HG03439 (cell line): ENCODE results near the gene CBLN3.
A peak's percentile ranks its signal among the peaks of the same experiment; 100 is the strongest.

ENCODE experiments used
- ATAC-seq: cut with Tn5 transposase; IDR thresholded peaks from one replicate; pipeline ENCODE4 v1.9.1; 2021; ENCODE audit warnings: mild to moderate bottlenecking, moderate library complexity; ENCODE audit not compliant: unreplicated experiment

CBLN3 gene

GRCh38 chr14:24439830-24440605, 10.6 kb upstream of the CBLN3 start:
- no peak for ATAC-seq

GRCh38 chr14:24439257-24439656, 9.8 kb upstream of the CBLN3 start:
- no peak for ATAC-seq

DNA sequence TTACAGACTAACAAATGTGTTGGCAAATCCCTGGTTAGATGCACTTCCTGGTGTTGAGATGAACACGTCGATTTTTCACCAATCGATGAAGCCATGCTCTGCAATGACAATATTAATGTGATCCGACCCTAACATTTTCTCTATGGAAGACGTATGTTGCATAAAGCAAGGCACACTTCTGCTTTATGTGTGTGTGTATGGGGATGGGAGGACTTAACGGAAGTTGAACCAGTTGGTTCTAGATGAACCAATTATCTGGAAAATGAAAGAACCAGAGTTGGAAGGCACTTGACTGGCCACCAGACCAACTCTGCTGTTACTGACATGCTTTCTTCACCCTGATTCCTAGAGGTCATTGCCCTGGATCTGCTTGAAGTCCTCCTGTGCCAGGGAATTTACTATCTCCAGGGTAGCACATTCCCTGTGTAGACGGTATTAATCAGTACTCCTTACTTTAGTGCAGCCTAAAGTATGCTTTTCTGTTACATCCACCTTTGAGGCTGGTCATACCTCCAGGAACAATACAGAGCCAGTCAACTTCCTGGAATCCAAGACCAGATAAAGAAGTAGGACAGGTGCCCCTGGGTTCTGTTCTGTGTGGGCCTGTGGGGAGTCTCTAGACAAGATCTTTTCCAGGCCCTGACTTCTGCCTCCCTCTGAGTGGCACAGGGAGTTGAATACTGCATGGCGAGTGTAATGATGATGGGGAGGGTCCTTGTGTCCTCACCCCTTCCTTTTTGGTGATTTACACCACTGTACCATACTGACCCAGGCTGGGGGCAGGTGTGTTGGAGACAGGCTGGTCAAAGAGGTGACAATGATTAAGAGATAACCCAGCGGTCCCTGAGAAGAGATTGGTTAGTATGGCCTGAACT, 9.0 kb upstream of the CBLN3 start:
- no peak for ATAC-seq

GRCh38 chr14:24437736-24438067, 8.2 kb upstream of the CBLN3 start:
- ATAC-seq = no peak

GRCh38 chr14:24437020-24437735, 7.7 kb upstream of the CBLN3 start:
- no peak for ATAC-seq

DNA sequence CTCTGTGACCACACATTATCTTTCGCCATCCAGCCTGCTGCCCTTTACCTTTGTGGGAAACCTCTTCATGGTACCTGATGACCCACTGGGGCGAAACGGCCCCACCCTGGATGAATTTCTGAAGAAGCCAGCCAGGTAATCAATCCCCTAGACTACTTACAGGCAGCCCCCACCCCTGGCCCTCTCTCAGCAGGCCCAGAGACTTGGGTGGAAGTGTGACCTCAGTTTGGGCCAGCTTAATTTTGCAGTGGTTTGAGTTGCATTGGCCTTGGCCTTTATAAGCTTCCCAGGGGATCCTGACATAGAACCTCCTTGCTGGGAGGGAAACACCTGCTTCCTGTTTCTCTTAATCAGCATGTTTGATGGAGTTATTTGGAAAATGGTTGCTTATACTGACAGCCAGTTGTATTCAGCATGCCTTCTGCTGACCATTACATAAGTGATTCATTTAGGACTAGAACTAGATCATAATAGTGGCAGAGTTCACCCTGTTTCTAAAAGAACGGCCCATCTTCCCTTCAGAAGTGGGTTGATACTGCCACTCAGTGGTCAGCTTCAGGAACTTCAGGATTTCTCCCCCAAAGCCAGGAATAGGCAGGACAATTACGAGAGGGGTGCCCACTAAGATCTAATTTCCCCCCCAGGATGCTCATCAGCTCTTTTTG, 7.0 kb upstream of the CBLN3 start:
- no peak for ATAC-seq

DNA sequence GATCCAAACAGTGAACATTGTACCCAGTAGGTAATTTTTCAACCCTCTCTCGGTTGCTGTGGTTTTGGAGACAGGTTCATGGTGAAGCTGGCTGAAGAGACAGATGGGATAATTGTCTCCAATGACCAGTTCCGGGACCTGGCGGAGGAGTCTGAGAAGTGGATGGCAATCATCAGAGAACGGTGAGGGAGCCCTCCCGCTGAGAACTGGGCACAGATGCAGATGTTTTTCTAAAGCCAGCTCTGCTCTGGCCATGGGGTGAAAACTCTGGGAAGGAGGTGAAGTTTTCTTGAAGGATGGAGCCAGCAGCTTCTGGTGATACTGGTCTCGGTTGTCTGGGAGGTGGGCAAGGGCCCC, 6.5 kb upstream of the CBLN3 start:
- ATAC-seq = no peak

DNA sequence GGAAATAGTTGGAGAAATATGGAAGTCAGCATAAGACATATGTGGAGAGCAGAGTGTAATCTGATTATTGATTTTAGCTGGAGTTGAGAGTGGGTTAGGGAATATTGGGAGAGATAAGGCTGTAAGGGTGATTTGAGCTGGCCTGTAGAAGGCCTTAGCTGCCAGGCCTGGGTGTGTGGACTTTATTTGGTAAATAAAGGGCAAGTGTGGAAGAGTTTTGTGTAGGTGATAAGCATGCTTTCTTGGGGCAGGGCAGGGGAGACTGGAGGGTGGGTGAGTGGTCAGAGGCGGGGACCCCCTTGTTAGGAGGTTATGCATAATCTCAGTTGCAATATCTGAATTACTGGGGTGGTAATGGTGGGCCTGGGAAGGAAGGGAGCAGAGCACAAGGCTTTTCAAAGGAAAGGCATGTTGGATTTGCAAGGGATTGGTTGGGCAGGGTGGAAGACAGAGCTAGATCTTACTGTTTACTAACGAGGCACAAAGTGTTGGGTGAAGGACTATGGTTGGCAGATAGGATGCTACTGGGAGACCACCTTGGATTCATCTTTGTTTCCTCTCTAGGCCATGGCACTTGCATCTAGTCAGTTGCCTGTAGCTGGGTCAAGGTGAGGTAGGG, 5.8 kb upstream of the CBLN3 start:
- ATAC-seq = no peak

- ATAC-seq = no peak
Observed at GRCh38 chr14:24434676-24435075, 5.2 kb upstream of the CBLN3 start.

- no peak for ATAC-seq
Observed at GRCh38 chr14:24434036-24434435, 4.6 kb upstream of the CBLN3 start.

DNA sequence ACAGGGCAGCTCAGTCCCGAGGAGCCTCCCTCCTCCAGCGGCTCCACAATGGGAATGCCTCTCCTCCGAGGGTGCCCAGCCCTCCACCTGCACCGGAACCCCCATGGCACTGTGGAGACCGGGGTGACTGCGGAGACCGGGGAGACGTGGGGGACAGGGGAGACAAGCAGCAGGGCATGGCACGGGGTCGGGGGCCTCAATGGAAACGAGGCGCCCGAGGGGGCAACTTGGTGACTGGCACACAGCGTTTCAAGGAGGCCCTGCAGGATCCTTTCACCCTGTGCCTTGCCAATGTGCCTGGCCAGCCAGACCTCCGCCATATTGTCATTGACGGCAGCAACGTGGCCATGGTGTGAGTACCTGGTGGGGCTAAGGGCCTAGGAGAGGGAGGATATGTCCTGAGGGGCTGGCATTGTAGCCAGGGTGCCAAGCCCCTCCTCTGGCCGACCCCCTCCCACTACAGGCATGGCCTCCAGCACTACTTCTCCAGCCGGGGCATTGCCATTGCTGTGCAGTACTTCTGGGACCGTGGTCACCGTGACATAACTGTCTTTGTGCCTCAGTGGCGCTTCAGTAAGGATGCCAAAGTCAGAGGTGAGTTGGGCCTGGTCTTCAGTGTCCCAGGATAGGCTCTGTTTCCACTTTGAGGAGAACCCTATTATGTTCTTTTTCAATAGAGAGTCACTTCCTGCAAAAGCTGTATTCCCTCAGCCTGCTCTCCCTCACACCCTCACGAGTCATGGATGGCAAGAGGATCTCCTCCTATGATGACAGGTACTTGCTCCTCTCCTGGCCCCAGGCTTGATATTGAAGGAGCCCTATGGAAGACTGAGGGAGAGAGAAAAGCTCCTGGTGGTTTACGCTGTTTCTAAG, 3.0 kb upstream of the CBLN3 start:
- ATAC-seq = no peak

DNA sequence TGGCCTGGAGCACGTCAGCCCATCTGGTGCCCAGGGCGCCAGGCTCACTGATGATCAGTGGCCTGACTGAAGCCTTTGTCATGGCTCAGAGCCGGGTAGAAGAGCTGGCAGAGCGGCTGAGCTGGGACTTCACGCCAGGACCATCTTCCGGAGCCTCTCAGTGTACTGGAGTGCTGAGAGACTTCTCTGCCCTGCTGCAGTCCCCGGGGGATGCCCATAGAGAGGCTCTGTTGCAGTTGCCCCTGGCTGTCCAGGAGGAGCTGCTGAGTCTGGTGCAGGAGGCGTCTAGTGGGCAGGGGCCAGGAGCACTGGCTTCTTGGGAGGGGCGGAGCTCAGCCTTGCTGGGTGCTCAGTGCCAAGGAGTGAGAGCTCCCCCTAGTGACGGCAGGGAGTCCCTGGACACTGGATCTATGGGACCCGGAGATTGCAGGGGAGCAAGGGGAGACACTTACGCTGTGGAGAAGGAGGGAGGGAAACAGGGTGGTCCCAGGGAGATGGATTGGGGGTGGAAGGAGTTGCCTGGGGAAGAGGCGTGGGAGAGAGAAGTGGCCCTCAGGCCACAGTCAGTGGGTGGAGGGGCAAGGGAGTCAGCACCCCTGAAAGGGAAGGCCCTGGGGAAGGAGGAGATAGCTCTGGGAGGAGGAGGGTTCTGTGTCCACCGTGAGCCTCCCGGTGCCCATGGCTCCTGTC, 2.2 kb upstream of the CBLN3 start:
- peak; percentile 49 for ATAC-seq

GRCh38 chr14:24430682-24431568, 1.5 kb upstream of the CBLN3 start:
- peak; percentile 33 for ATAC-seq

DNA sequence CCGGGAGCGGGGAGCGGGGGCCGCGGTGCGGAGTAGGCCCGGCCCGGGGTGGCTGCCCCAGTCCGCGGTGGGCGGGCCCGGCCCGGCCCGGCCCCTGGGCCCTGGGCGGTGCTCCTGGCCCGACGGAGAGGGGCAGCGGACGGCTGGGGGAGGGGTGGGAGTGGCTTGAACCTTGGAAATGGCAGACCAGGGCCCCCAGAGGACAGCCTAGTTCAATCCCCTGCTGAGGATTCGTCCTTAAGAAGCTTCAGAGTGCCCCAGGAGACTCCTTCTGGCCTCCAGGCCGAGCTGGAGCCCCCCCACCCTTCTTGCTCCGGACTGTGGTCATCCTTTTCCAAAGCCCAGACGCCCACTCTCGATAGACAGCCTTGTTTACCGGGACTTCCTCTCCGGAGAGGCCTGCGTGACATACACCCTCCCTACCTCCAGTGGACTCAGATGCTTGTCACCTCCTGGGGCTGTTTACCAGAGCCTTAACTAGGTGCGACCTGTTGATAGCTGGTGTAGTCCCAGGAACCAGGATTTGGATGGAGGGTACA, 744 bp upstream of the CBLN3 start:
- ATAC-seq = peak; percentile 61

GRCh38 chr14:24428628-24429394, 657 bp downstream of the CBLN3 start:
- ATAC-seq = no peak

- no peak for ATAC-seq
Observed at GRCh38 chr14:24427537-24428508, 1.6 kb downstream of the CBLN3 start.
